Measurements from ENCODE around the gene PPP2R5D.
A peak's percentile ranks its signal among the peaks of the same experiment; 100 is the strongest.

Gene PPP2R5D

DNA sequence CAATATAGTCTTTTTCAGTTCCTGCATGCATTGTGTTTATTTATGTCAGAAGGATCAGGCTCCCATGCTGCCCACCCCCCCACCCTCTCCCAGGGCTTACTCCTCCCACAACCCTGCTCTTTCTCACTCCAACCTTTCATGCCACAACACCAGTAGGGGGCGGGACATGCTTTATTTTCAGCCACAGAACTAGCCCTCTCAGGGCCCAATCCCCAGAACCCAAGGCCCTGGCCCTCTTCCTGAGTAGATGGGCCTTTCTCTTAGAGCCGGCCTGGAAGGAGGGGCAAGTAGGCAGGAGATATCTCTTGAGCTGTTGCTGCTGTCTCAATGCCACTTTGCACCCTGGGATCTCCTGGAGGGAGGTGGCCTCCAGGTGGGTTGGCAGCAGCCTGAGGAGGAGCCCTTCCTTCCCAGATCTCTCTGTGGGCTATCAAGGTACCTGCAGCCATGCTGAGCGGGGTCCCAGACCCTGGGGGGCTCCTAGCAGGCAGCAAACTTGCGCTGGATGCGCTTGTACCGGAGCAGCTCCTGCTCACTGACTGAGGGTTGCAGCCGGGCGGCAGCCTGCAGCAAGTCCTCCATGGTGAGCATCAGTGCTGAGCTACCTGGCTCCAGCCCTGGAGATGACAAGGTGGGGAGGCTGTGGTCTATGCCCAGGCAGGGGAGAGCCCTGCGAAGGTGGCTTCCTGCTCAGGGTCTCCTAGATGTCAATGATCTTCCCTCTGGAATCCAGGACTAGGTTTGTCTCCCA is 20.3 kb upstream of the PPP2R5D start:
- peak in 1 of 4 experiments; percentile 9 for DNase-seq

DNA sequence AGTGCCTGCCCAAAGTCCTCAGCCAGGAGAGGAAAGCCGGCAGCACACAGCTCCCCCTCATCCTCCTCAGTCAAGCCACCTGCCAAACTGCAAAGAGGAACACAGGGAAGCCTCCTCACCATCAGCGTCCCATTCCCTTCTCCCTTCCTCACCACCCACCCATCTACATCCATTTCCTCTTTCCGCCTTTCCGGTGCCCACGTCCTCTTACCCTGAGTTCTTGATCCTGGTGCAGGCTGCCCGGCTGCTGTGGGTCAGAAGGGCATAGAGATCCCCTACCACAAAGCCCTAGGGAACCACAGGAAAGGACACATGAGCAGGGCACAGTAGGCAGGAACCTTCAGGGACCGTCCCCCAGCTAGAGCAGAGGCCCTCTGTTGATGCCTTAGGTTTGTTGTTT is 17.8 kb upstream of the PPP2R5D start:
- DNase-seq: no peak

DNA sequence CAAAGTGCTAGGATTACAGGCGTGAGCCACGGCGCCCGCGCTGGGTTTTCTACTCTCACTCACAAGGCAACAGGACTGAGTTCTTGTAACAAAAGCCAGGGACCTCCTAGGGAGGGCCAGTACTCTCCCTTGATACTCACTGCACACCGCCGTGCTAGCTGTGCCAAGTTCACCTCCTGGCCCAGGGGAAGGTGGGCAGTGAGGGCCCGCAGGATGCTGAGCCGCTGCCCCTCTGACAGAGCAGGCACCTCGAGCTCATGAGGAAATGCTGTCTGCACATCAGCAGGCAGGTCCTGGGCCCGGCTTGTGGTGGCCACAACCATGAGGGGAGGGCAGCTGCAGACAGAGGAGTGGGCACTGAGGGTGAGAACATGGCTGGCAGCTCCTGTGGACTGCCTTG is 17.1 kb upstream of the PPP2R5D start:
- DNase-seq: no peak

DNA sequence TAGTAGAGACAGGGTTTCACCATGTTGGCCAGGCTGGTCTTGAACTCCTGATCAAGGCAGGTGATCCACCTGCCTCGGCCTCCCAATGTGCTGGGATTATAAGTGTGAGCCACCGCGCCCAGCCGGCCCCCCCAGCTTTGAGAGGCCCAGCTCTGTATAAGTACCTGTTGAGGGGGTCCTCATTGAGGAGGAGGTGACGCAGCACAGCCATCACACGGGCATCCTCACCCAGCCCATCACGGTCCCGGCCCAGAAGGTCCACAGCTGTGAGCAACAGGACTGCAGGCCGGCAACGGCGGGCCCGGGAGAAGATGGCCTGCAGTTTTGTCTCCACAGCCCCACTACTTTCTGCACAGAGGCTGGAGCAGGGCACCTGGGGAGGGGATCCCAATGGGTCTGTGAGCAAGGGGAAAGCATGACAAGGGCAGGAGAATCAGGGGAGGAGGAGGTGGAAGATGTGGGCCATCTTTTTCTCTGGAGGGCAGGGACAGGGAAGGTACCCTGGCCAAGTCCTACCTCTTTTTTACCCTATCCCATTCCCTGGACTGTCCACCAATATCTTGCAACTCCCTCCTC is 16.2 kb upstream of the PPP2R5D start:
- DNase-seq: no peak

DNA sequence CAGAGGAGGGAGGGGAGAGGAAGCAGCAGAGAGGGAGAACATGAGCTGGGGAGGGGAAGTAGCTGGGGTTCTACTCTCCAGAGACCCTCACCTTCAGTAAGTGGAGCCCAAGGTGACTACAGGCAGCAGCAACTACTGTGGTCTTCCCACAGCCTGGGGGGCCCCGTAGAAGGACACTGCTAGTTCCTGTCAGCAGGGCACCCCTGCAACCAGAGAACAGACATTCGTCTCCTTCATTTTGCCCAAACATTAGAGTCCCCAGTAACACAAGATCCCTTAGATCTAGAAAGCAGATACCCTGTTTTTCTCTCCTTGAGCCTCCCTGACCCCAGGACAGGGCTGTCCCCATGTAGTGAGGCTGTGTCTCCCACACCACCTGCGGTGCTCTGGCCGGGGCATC is 15.6 kb upstream of the PPP2R5D start:
- DNase-seq: no peak

DNA sequence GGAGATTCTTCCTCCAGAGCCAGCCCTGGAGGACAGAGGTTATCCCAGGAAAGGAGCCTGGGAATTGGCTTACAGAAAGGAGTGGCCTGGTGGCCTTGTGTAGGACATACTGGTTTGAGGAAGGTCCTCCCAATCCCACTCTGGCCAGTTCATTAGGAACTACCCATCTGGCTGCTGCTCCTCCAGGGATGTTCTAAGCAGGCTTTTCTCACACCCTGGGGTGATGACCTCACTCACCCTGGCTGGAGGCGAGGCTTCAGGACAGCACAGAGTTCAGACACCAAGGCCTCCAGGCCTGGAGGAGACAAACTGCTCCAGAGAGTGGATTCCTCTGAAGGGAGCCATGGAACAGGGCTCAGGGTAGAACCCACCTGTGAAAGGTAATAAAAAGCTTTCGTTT is 14.9 kb upstream of the PPP2R5D start:
- no peak for DNase-seq

DNA sequence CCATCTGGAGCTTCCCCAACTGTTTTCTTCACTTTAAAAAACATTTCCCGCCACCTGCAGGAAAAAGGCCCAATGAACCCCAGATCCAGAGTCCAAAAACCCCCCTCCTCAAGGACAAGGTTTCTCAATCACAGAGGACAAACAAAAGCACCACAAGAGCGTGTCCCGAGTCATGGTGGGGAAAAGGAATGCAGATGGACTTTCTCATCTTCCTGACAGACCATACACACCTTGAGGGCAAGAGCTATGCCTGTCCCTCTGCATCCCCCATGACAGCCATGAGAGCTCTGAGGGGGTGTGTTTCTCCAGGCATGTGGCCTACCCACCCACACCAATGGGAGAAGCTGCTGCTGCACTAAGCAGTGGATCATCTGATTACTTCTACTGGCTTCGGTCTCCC is 14.4 kb upstream of the PPP2R5D start:
- no peak for DNase-seq

DNA sequence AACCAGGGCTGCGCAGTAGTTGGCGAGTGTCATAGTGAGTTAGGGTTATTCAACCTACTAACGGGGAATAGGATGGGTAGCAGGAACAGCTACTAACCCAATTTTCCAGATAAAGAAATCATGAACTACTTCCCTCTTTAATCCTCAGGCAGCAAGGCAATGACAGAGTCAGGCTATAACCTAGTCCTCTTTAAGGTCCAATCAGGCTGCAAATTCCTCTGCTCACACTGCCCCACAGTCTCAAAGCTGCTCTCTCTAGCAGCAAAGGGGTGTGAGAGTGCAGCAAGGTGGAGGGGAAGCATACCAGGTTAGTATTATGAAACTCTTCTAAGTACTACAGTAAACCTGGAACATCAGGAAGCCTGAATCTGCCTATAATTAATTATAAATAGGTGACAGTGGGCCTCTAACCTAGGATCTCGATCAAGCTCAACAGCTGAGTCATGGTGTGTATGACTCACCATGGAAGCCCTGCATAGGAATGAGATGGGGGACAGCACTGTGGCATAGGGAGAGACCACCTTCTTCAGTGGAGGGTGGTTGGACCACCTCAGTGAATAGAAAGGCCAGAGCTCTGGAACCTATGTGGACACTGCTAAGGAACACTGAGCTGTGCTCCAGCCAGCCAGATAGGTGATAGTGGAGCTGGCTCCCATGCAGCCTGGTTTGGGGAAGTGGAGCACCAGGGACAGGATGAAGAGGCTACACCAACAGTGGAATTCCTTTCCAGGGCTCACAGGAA is 13.3 kb upstream of the PPP2R5D start:
- DNase-seq: no peak

DNA sequence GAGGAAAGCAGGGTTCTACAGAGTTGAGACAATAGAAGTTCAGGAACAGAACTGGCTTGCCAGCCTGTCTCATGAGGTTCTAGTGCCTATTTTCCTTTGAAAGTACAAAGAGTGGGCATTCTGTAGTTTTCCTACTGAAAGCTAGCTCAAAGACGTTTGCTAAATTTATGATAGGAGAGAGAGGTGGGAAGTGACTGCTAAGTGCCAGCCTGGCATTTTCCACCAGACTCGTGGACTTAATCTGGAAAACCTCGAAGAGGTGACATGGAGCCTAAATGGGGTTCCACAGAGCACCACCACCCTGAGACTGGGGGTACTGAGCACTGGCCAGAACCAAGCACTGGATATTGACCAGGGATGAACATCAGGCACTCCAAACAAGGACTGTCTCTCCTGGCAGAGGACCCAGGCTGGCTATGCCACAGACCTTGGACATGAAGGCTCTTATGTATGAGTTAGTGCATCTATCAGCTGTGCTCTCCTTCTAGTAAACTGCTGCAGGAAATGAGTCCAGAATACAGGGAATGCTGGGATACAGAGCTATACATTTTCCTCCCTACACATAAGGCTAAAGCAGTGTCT is 12.5 kb upstream of the PPP2R5D start:
- DNase-seq: no peak

DNA sequence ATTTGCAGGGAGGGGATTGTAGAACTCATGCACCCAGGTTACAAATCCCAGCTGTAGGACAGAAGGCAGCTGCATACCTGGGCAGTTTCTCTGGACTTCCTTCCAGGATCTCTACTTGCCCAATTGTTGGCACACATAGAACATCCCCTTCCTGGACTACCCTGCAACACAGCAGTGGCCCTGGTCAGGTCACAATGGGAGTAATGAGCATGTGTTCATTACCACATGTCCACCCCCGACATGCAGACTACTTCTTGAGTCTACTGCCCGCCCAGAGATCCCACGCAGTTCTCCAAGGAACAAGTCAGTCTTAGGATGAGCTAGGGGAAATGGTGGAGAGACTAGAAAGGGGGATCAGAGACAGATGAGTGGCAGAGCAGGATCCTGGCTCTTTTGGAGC is 10.4 kb upstream of the PPP2R5D start:
- no peak for DNase-seq

DNA sequence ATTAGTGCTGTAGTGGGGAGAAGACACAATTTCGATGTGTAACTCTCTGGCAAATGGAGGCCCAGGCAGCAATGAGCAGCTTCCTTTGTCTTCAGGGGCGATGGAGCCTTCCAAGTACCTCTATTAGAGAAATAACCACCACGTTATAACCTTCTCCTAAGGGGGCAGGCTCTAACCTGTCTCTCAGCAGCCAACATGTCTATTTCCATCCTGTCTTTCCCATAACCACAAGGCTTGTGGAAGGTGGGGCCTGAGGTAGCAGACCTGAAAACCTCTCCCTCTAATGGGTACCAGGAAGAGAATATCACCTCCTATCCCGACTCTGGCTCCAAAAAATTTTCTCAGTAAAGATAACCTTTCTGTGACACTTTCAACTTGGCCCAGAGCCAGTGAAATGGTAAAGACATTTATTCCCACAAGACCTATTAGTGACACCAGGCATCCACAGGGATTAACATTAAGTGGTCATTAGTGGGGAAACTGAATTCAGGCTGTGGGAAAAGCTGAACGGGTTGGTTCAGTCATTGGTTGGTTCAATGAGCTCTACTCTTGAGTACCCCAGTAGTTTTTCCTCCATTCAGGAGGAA is 9.4 kb upstream of the PPP2R5D start:
- DNase-seq: no peak

DNA sequence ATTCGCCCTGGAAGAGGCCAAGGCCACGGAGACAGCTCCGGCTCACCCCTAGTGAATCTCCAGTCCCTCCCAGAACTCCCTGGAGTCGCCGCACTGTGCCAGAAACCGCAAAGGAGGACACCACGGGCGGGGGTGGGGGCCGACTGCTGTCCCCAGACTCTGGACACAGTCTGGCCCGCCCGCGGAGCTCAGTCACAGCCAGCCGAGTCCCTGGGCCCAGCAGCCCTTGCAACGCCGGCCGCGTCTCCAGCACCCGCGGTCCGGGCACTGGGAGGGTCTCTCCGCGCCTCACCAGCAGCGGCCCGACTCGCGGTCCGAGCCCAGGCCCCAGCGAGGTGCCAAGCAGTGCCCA is 5.9 kb upstream of the PPP2R5D start:
- DNase-seq: no peak

DNA sequence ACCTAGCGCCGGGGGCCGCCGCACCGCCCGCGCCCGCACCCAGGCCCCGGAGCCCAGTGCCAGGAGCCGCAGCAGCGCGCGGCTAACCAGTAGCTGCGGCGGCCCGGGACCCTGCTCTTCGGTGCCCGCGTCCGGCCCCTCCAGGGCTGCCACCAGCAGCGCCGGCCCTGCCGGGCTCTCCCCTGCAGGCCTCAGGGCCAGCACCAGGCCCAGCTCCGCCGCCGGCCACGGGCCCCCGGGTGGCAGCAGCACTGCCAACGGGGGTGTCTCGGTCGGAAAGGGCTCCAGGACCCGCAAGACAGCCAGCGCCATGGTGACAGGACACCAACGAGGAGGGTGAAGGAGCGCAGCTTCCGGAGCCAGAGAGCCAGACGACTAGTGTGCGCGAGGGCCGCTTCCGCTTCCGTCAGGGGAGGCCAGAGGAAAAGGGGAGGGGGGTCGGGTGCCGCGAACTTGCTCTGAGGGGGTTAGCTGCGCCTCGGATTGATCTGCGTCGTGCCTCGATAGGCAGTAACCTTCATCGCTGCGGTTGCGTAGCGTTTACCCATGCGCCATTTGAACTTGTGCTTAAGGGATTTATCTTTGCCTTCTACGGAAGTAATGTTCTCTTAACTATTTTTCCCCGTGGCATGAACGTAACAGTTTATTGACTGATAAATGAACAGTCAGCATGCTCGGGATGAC is 5.4 kb upstream of the PPP2R5D start, which contains the start of gene PEX6:
PEX6 (minus strand) TSS at position 343 of the 684 bp plus-strand sequence; CDS start at position 312, 31 bp downstream.
- peak; percentile 67 to 87 (median 86) for DNase-seq

DNA sequence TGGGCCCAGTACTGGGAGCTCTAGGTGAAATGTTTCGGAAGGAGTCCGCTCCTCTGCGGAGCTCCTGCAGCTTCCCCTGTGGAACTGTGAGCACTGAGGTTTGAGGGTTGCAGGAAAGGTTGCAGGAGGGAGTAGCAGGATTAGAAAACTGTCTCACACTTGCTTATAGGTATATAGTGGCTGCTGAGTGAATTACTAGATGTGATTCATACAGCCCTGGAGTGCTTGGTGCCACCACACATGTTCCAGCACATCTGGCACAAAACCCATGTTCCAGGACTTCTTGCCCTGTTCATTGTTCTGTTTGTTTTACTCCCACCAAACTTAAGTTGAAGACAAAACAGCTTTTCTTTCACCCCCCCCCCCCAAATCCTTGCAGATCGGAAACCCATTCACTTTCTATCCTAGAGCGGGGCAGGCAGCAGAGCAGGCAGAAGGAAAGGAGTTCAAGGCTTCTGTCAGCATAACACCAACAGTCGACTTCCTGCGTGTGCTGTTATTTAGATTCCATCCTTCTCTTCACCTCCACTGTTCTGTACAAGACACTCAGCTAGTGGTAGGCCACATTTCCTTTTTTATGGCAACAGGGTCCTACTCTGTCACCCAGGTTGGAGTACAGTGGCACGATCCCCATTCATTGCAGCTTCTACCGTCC is 4.7 kb upstream of the PPP2R5D start:
- no peak for DNase-seq

DNA sequence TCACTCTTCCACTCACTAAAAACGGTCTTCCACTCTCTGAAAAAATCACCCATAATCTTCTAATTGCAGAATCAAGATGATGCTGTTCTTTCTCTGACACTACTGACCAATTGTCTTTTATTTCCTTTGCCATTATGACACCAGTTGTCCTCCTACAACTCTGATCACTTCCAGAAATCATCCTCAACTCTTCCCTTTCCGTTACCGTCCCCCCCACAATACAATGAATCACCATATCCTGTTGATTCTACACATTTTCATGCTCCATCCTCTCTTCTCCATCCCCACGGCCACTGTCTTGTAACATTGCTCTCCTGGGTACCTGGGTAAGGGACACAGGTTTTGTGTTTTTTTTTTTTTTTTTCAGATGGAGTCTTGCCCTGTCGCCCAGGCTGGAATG is 2.5 kb upstream of the PPP2R5D start:
- DNase-seq: no peak

DNA sequence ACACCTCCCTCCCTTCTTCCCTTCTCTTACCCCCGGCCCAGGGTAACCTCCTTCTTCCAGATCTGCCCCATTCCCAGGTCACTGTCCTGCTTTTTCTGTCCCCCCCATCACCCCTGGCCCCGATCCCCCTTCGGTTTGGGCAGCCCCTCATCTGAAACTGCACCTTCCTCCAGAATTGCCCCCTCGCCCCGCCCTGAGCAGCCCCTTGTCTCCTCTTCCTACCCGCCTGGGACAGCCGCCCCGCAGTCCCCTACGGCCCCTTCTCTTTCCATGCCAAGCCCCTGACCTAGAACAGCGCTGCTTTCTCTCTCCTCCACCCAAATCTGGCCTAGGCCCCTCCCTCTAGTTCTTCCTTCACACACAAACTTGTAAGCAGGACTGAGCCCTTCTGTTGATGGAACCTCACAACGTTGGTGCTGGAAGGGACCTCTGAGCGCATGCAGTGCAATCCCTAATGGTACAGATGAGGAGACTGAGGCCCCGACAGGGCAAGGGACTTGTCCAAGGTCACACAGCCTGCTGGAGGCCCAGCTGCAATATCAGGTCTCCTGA is 630 bp downstream of the PPP2R5D start:
- no peak for DNase-seq

DNA sequence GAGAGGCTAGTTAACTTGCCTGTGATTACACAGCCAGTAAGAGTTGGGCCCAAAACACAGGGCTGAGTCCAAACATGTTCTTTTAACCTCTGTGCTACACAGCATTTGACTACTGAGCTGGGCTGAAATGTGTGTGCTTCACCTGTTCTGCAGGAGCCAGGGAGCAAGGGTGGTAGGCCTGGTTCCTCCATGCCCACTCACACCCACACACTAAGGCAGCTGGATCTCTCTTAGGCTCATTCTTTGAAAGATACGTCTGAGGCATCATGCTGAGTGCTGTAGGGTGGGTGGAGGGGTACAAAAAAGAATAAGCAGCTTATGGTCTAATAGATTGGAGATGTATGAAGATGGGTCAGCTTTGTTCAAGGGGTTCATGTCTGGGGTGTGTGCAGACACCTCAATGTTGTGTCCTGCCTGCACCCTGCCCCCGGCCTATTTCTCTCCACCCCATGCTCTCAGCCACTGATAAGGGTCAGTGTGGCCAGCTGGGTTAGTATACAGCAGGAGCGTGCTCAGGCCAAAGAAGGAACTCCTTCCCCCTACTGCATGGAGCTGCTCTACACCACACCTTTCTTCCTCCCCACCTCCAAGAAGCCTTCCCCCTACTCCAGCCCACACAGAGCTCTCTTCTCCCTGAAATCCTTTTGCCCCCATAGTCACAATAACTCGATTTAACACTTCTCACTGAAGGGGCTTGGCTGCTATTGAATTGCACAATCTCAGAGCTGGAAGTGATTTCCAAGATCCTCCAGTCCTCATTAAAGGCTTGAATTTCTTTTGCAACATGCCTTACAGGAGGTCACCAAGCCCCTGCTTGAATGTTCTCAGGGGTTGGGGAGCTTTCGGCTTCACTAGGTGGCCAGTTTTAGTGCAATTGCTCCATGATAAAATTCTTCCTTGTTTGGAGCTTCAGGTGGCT is 3.4 kb downstream of the PPP2R5D start:
- no peak for DNase-seq

DNA sequence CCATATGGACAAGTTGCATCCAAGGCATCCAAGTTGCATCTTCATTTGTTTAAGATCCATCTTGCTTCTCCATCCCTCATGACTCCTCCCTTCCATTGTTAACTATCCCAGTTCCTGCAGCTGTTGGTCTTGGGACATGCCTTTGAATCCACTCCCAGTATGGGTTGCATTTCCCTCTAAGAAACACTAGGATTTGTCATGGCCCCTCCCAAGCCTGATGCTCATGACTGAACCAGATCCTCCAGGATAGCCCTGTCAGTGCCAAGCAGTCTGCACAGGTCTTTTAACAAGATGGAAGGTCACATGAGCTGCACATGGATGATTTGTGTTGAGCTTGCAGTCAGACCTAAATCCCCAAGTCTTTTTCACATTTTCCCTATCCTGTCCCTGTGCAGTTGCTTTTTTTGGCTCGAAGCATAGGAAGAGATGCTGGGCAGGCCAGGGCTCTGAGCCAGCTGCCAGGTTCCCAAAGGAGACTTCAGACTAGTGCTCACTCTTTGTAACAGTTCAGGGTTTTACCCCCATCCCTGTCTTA is 4.2 kb downstream of the PPP2R5D start:
- no peak for DNase-seq

DNA sequence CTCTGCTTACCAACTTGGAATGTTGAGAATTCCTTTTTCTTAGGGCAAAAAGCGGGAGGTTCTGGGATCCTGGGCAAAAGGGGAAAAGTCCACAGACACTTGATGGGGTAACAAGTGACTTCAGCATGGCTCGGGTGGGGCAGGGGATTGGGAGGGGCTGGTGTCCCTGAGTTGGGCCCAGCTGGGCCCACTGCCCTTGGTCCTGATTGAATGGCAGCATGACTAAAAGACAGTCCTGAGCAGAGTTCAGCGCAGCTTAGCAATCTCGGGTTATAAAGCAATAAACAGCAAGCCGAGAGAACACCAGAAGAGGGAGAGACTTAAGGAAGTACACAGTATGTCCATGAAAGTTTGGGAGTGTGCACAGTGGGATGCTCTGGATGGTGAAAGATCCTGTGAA is 5.6 kb downstream of the PPP2R5D start:
- no peak for DNase-seq

DNA sequence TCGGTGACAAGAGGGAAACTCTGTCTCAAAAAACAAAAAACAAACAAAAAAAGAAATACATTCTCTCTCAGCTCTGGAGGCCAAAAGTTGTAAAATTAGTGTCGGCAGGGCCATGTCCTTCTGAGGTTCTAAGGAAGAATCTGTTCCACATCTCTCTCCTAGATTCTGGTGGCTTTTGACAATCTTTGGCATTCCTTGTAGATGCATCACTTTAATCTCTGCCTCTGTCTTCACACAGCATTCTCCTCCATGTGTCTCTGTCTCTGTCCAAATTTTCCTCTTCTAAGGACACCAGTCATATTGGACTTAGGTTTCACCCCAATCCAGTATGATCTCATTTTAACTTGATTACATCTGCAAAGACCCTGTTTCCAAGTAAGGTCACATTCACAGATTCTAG is 9.1 kb downstream of the PPP2R5D start:
- no peak for DNase-seq

DNA sequence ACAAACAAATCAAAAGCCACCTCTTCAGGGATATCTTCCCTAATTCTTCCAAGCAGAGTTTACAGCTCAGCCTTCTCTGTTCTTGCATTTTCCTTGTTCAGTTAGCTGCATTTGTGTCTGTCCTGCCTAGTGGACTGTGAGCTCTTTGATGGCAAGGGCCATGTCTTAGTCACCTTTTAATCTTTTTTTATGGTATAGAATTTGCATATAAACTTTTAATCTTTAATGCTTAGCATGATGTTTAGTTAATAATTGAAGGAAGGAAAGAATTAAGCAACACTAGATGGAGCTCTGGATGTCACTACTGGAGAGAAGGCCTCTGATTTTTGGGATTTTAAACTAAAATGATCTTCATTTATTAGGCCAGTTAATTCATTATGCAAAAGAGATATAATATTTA is 12.1 kb downstream of the PPP2R5D start:
- DNase-seq: no peak

All from activated CD4-positive, CD25-positive, alpha-beta regulatory T cell (primary cell).